Measurements from ENCODE around the gene NSFL1C. TPM values are rescaled to one million over a fixed set of nuclear protein-coding genes. Genes with fewer than 3 reads are reported as not detected.

Gene NSFL1C
- total and polyA plus RNA-seq, 9 of the 15 experiments (the other 6 are each of a cell fraction or from before 2014, with no cell fraction given), result 20.8 to 119 (median 47.0) TPM

DNA sequence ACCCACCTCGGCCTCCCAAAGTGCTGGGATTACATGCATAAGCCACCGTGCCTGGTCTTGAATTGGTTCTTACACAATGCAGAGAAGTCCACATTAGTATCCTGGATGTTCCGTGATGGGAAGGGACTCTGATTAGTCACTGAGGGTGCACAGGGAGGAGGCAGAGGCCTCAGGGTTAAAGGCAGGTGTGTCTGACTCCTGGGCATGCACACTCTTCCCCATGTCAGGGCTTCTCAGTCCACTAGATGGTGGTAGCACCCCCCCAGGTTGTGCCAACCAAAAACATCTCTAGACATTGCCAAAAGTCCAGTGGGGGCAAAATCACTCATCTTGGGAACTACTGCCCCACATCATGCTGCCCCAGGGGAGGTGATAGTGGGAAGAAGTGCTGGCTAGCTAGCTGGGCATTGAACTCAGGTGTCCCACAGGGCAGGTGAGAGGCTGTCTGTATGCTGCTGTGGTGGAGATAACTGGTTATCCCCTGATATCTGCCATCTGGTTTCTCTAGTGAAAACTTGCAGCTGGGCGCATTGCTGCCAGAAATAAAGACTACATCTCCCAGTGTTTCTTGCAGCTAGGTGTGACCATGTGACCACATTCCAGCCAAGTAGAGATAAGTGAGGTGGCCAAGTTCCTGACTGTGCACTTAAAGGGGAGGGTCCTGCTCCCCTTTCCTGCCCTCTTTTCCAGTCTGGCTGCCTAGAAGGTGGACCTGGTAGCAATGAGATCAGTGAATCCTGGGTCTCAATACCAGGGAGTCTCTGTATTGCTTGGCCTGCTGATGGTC is 8.4 kb upstream of the NSFL1C start (continued):
- TF ChIP-seq, protein P1, sequence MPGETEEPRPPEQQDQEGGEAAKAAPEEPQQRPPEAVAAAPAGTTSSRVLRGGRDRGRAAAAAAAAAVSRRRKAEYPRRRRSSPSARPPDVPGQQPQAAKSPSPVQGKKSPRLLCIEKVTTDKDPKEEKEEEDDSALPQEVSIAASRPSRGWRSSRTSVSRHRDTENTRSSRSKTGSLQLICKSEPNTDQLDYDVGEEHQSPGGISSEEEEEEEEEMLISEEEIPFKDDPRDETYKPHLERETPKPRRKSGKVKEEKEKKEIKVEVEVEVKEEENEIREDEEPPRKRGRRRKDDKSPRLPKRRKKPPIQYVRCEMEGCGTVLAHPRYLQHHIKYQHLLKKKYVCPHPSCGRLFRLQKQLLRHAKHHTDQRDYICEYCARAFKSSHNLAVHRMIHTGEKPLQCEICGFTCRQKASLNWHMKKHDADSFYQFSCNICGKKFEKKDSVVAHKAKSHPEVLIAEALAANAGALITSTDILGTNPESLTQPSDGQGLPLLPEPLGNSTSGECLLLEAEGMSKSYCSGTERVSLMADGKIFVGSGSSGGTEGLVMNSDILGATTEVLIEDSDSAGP (CRISPR knock-in tag; IDR thresholded peaks at IDR 0.05), result no peak
- TF ChIP-seq GABPB2 (CRISPR knock-in tag; conservative IDR thresholded peaks at IDR 0.05) (no peak), KLF16 (IDR thresholded peaks at IDR 0.05) (no peak), ZNF124 (CRISPR knock-in tag; IDR thresholded peaks at IDR 0.05) (no peak), MTA2 (IDR thresholded peaks at IDR 0.05; ENCODE audit: low read depth) (no peak), CBFA2T2 (conservative IDR thresholded peaks at IDR 0.05) (peak; percentile 24; the same call in 1 of the 2 replicates), TCF7 (IDR thresholded peaks at IDR 0.05; ENCODE audit: borderline replicate concordance) (no peak), SRSF9 (IDR thresholded peaks at IDR 0.05; ENCODE audit: borderline replicate concordance, low read depth, low read length) (no peak), NR2C2 (CRISPR knock-in tag; IDR thresholded peaks at IDR 0.05) (no peak), NR2C2 (tag; IDR thresholded peaks at IDR 0.05) (no peak), ZC3H8 (IDR thresholded peaks at IDR 0.05) (no peak), ZNF431 (CRISPR knock-in tag; IDR thresholded peaks at IDR 0.05) (no peak), ZNF12 (CRISPR knock-in tag; IDR thresholded peaks at IDR 0.05) (no peak), HDAC1 (IDR thresholded peaks at IDR 0.05) (no peak), TEAD1 (CRISPR knock-in tag; IDR thresholded peaks at IDR 0.05) (peak; percentile 63 to 98)
- TF ChIP-seq, protein P2, sequence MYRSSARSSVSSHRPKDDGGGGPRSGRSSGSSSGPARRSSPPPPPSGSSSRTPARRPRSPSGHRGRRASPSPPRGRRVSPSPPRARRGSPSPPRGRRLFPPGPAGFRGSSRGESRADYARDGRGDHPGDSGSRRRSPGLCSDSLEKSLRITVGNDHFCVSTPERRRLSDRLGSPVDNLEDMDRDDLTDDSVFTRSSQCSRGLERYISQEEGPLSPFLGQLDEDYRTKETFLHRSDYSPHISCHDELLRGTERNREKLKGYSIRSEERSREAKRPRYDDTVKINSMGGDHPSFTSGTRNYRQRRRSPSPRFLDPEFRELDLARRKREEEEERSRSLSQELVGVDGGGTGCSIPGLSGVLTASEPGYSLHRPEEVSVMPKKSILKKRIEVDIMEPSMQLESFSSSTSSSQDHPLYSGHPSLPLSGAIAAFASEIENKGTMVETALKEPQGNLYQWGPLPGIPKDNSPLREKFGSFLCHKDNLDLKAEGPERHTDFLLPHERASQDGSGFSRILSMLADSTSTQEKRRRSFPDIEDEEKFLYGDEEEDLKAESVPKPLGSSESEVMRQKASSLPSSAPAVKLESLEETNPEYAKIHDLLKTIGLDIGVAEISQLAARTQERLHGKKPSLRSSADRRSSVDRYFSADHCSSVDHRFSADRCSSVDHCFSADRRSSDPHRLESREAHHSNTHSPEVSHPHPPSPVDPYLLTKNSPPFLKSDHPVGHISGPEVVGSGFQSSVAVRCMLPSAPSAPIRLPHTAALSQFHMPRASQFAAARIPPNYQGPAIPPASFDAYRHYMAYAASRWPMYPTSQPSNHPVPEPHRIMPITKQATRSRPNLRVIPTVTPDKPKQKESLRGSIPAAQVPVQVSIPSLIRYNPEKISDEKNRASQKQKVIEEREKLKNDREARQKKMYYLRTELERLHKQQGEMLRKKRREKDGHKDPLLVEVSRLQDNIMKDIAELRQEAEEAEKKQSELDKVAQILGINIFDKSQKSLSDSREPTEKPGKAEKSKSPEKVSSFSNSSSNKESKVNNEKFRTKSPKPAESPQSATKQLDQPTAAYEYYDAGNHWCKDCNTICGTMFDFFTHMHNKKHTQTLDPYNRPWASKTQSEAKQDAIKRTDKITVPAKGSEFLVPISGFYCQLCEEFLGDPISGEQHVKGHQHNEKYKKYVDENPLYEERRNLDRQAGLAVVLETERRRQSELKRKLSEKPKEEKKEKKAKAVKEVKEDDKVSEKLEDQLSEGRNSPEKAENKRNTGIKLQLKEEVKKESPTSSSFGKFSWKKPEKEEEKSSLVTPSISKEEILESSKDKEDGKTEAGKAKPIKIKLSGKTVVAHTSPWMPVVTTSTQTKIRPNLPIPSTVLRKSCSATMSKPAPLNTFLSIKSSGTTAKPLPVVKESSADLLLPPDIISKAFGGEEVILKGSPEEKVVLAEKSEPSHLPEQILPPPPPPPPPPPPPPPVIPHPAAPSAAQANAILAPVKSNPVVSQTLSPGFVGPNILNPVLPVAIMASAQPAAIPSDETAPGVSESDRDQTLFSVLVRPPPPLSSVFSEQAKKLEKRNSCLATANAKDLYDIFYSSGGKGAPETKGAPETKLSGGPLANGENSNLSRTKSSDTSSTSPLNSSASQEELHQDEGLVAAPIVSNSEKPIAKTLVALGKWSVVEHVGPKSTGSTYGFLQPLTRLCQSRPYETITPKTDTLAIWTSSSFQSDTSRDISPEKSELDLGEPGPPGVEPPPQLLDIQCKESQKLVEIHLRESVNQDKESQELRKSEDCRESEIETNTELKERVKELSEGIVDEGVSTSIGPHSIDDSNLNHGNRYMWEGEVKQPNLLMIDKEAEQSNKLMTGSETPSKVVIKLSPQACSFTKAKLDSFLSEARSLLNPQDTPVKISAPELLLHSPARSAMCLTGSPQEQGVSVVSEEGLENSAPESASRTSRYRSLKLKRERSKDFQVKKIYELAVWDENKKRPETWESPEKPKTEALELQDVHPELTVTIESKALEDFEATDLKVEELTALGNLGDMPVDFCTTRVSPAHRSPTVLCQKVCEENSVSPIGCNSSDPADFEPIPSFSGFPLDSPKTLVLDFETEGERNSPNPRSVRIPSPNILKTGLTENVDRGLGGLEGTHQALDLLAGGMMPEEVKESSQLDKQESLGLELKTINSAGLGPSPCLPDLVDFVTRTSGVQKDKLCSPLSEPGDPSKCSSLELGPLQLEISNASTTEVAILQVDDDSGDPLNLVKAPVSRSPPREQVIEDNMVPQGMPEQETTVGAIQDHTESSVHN (IDR thresholded peaks at IDR 0.05; ENCODE audit: borderline replicate concordance in 1 of 2, low read depth in 1 of 2), result no peak
- TF ChIP-seq, protein P3, sequence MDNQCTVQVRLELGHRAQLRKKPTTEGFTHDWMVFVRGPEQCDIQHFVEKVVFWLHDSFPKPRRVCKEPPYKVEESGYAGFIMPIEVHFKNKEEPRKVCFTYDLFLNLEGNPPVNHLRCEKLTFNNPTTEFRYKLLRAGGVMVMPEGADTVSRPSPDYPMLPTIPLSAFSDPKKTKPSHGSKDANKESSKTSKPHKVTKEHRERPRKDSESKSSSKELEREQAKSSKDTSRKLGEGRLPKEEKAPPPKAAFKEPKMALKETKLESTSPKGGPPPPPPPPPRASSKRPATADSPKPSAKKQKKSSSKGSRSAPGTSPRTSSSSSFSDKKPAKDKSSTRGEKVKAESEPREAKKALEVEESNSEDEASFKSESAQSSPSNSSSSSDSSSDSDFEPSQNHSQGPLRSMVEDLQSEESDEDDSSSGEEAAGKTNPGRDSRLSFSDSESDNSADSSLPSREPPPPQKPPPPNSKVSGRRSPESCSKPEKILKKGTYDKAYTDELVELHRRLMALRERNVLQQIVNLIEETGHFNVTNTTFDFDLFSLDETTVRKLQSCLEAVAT (IDR thresholded peaks at IDR 0.05), result no peak
